ENCODE measurements around the gene CALML3. TPM values are rescaled to one million over a fixed set of nuclear protein-coding genes. Genes with fewer than 3 reads are reported as not detected.

Gene CALML3
- total RNA-seq, 5 donors from 2014 or later (not counting 1 experiment from before 2014, with no cell fraction given): not detected

- Mint-ChIP-seq H3K36me3 (no peaks in the 10 kb centered on the region), H3K9me3 (no peaks in the 10 kb centered on the region), H3K27ac (no peak overlapping the region), H3K4me1 (no peaks in the 10 kb centered on the region), H3K4me3 (no peak overlapping the region), H3K27me3 (peaks cover 0 to 3% of the 10 kb centered on the region in 2 donors)
- no peak for DNase-seq
- H3K36me3 ChIP-seq (ENCODE audit: control insufficient read depth in 2 of 2, extremely low read depth in 1 of 2, insufficient read depth in 1 of 2, low read length in 1 of 2): no peaks in the 10 kb centered on the region
- ChIA-PET CTCF (no interaction called here), POLR2A (no interaction called here)
- ATAC-seq (replicated peaks in 1 of 4): no peak
- H3K4me3 ChIP-seq (ENCODE audit: control insufficient read depth in 1 of 2, extremely low read depth in 1 of 2, low read length in 1 of 2): no peak overlapping the region
- H3K4me1 ChIP-seq (ENCODE audit: control insufficient read depth in 1 of 2, extremely low read depth in 1 of 2, insufficient read depth in 2 of 2, low read length in 2 of 2): no peaks in the 10 kb centered on the region
- H3K27ac ChIP-seq (ENCODE audit: low read length): no peak overlapping the region
- H3K27me3 ChIP-seq (replicated peaks in 1 of 2; ENCODE audit: control insufficient read depth in 2 of 2, extremely low read depth in 1 of 2, insufficient read depth in 2 of 2, low read length in 1 of 2): no peaks in the 10 kb centered on the region
- 93% methylated on average over 3 of the region's 7 CpGs for WGBS (ENCODE audit: insufficient coverage)
- no peaks in the 10 kb centered on the region for H3K9me3 ChIP-seq
Observed at GRCh38 chr10:5529702-5530411, 5.1 kb downstream of the CALML3 start.

- no peaks in the 10 kb centered on the region for H3K36me3 ChIP-seq (ENCODE audit: control insufficient read depth in 2 of 2, extremely low read depth in 1 of 2, insufficient read depth in 1 of 2, low read length in 1 of 2)
- H3K36me3 Mint-ChIP-seq: no peaks in the 10 kb centered on the region
- no peak overlapping the region for H3K27ac Mint-ChIP-seq
- H3K4me3 ChIP-seq (ENCODE audit: control insufficient read depth in 1 of 2, extremely low read depth in 1 of 2, low read length in 1 of 2): no peak overlapping the region
- no peak overlapping the region for H3K27ac ChIP-seq (ENCODE audit: low read length)
- DNase-seq (no peak), ATAC-seq (replicated peaks in 1 of 4) (no peak)
- WGBS (ENCODE audit: insufficient coverage): 63% methylated on average over 1 of the region's 5 CpGs
- ChIA-PET CTCF (no interaction called here), POLR2A (no interaction called here)
- H3K27me3 Mint-ChIP-seq: peaks cover 0 to 3% of the 10 kb centered on the region in 2 donors
- no peaks in the 10 kb centered on the region for H3K4me1 ChIP-seq (ENCODE audit: control insufficient read depth in 1 of 2, extremely low read depth in 1 of 2, insufficient read depth in 2 of 2, low read length in 2 of 2)
- no peaks in the 10 kb centered on the region for H3K4me1 Mint-ChIP-seq
- H3K27me3 ChIP-seq (replicated peaks in 1 of 2; ENCODE audit: control insufficient read depth in 2 of 2, extremely low read depth in 1 of 2, insufficient read depth in 2 of 2, low read length in 1 of 2): no peaks in the 10 kb centered on the region
- no peaks in the 10 kb centered on the region for H3K9me3 Mint-ChIP-seq
- H3K4me3 Mint-ChIP-seq: no peak overlapping the region
- H3K9me3 ChIP-seq: no peaks in the 10 kb centered on the region
Observed at GRCh38 chr10:5530412-5530806, 5.6 kb downstream of the CALML3 start.

- ATAC-seq (replicated peaks in 1 of 4) (no peak), DNase-seq (no peak)
- no peaks in the 10 kb centered on the region for H3K36me3 ChIP-seq (ENCODE audit: control insufficient read depth in 2 of 2, extremely low read depth in 1 of 2, insufficient read depth in 1 of 2, low read length in 1 of 2)
- Mint-ChIP-seq H3K4me3 (no peak overlapping the region), H3K27me3 (peaks cover 0 to 3% of the 10 kb centered on the region in 2 donors), H3K4me1 (no peaks in the 10 kb centered on the region), H3K36me3 (no peaks in the 10 kb centered on the region), H3K9me3 (no peaks in the 10 kb centered on the region), H3K27ac (no peak overlapping the region)
- H3K9me3 ChIP-seq: no peaks in the 10 kb centered on the region
- POLR2A ChIA-PET: no interaction called here
- no peak overlapping the region for H3K27ac ChIP-seq (ENCODE audit: low read length)
- CTCF ChIA-PET: no interaction called here
- no peaks in the 10 kb centered on the region for H3K27me3 ChIP-seq (replicated peaks in 1 of 2; ENCODE audit: control insufficient read depth in 2 of 2, extremely low read depth in 1 of 2, insufficient read depth in 2 of 2, low read length in 1 of 2)
- no peak overlapping the region for H3K4me3 ChIP-seq (ENCODE audit: control insufficient read depth in 1 of 2, extremely low read depth in 1 of 2, low read length in 1 of 2)
- no peaks in the 10 kb centered on the region for H3K4me1 ChIP-seq (ENCODE audit: control insufficient read depth in 1 of 2, extremely low read depth in 1 of 2, insufficient read depth in 2 of 2, low read length in 2 of 2)
- WGBS (ENCODE audit: insufficient coverage): 81% methylated on average over 9 of the region's 16 CpGs
Observed at GRCh38 chr10:5530846-5531557, 6.2 kb downstream of the CALML3 start.

GRCh38 chr10:5531558-5532306 is 7.0 kb downstream of the CALML3 start:
- Mint-ChIP-seq H3K4me3 (no peak overlapping the region), H3K4me1 (no peaks in the 10 kb centered on the region), H3K9me3 (no peaks in the 10 kb centered on the region), H3K27me3 (peaks cover 0 to 3% of the 10 kb centered on the region in 2 donors), H3K27ac (no peak overlapping the region), H3K36me3 (no peaks in the 10 kb centered on the region)
- H3K4me1 ChIP-seq (ENCODE audit: control insufficient read depth in 1 of 2, extremely low read depth in 1 of 2, insufficient read depth in 2 of 2, low read length in 2 of 2): no peaks in the 10 kb centered on the region
- DNase-seq (no peak), ATAC-seq (replicated peaks in 1 of 4) (no peak)
- no peak overlapping the region for H3K4me3 ChIP-seq (ENCODE audit: control insufficient read depth in 1 of 2, extremely low read depth in 1 of 2, low read length in 1 of 2)
- 63% methylated on average over 4 of the region's 10 CpGs for WGBS (ENCODE audit: insufficient coverage)
- CTCF ChIA-PET: no interaction called here
- no peaks in the 10 kb centered on the region for H3K9me3 ChIP-seq
- no peak overlapping the region for H3K27ac ChIP-seq (ENCODE audit: low read length)
- H3K36me3 ChIP-seq (ENCODE audit: control insufficient read depth in 2 of 2, extremely low read depth in 1 of 2, insufficient read depth in 1 of 2, low read length in 1 of 2): no peaks in the 10 kb centered on the region
- no peaks in the 10 kb centered on the region for H3K27me3 ChIP-seq (replicated peaks in 1 of 2; ENCODE audit: control insufficient read depth in 2 of 2, extremely low read depth in 1 of 2, insufficient read depth in 2 of 2, low read length in 1 of 2)
- POLR2A ChIA-PET: no interaction called here

- no peaks in the 10 kb centered on the region for H3K27me3 ChIP-seq (replicated peaks in 1 of 2; ENCODE audit: control insufficient read depth in 2 of 2, extremely low read depth in 1 of 2, insufficient read depth in 2 of 2, low read length in 1 of 2)
- CTCF ChIA-PET: no interaction called here
- no peaks in the 10 kb centered on the region for H3K36me3 ChIP-seq (ENCODE audit: control insufficient read depth in 2 of 2, extremely low read depth in 1 of 2, insufficient read depth in 1 of 2, low read length in 1 of 2)
- POLR2A ChIA-PET: no interaction called here
- H3K9me3 Mint-ChIP-seq: no peaks in the 10 kb centered on the region
- H3K36me3 Mint-ChIP-seq: no peaks in the 10 kb centered on the region
- 89% methylated on average over 10 of the region's 10 CpGs for WGBS (ENCODE audit: insufficient coverage)
- no peak overlapping the region for H3K27ac Mint-ChIP-seq
- H3K4me1 Mint-ChIP-seq: no peaks in the 10 kb centered on the region
- DNase-seq (no peak), ATAC-seq (replicated peaks in 1 of 4) (no peak)
- peaks cover 0 to 3% of the 10 kb centered on the region in 2 donors for H3K27me3 Mint-ChIP-seq
- H3K4me3 Mint-ChIP-seq: no peak overlapping the region
- no peak overlapping the region for H3K27ac ChIP-seq (ENCODE audit: low read length)
- no peaks in the 10 kb centered on the region for H3K9me3 ChIP-seq
- H3K4me3 ChIP-seq (ENCODE audit: control insufficient read depth in 1 of 2, extremely low read depth in 1 of 2, low read length in 1 of 2): no peak overlapping the region
- H3K4me1 ChIP-seq (ENCODE audit: control insufficient read depth in 1 of 2, extremely low read depth in 1 of 2, insufficient read depth in 2 of 2, low read length in 2 of 2): no peaks in the 10 kb centered on the region
Observed at GRCh38 chr10:5532307-5532605, 7.5 kb downstream of the CALML3 start.

- no peak overlapping the region for H3K4me3 ChIP-seq (ENCODE audit: control insufficient read depth in 1 of 2, extremely low read depth in 1 of 2, low read length in 1 of 2)
- ChIA-PET POLR2A (no interaction called here), CTCF (no interaction called here)
- Mint-ChIP-seq H3K4me1 (no peaks in the 10 kb centered on the region), H3K27ac (no peak overlapping the region), H3K27me3 (peaks cover 0 to 3% of the 10 kb centered on the region in 2 donors), H3K9me3 (no peaks in the 10 kb centered on the region), H3K4me3 (no peak overlapping the region), H3K36me3 (no peaks in the 10 kb centered on the region)
- H3K9me3 ChIP-seq: no peaks in the 10 kb centered on the region
- H3K4me1 ChIP-seq (ENCODE audit: control insufficient read depth in 1 of 2, extremely low read depth in 1 of 2, insufficient read depth in 2 of 2, low read length in 2 of 2): no peaks in the 10 kb centered on the region
- no peak for DNase-seq
- WGBS (ENCODE audit: insufficient coverage): 95% methylated on average over 4 of the region's 6 CpGs
- no peak for ATAC-seq (replicated peaks in 1 of 4)
- H3K27ac ChIP-seq (ENCODE audit: low read length): no peak overlapping the region
- H3K27me3 ChIP-seq (replicated peaks in 1 of 2; ENCODE audit: control insufficient read depth in 2 of 2, extremely low read depth in 1 of 2, insufficient read depth in 2 of 2, low read length in 1 of 2): no peaks in the 10 kb centered on the region
- H3K36me3 ChIP-seq (ENCODE audit: control insufficient read depth in 2 of 2, extremely low read depth in 1 of 2, insufficient read depth in 1 of 2, low read length in 1 of 2): no peaks in the 10 kb centered on the region
Observed at GRCh38 chr10:5532618-5533097, 7.9 kb downstream of the CALML3 start.

All from T-cell (primary cell).